ENCODE measurements around the gene TRAPPC2.
"Not testable (repeated sequence)": the region's sequence is repeated elsewhere in the genome, so short reads cannot be mapped to it uniquely, and the experiment has no call there.

Gene TRAPPC2

DNA sequence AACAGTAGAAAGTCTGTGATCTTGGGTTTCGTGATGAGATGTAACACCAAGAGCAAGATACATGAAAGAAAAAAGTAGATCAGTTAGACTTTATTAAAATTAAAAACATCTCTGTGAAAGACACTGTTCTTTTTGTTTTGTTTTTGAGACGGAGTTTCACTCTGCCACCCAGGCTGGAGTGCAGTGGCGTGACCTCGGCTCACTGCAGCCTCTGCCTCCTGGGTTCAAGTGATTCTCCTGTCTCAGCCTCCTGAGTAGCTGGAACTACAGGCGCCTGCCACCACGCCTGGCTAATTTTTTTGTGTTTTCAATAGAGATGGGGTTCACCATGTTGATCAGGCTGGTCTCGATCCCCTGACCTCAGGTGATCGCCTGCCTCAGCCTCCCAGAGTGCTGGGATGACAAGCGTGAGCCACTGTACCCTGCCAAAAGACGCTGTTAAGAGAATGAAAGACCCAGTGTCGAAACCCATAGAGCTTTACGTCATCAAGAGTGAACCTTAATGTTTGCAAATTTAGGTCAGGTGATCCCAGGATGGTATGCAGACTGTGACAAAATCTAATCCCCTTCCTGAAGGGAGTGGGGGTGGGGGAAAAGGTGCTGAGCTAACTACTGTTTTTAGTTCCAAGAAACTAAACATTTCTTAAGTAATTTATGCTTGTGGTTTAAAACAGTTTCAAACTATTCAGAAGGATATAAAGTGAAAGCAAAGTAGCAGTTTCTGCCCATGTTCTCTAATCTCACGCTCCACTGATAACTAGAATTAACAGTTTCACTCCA lies 8.2 kb upstream of the TRAPPC2 start:
- DNase-seq: no peak

DNA sequence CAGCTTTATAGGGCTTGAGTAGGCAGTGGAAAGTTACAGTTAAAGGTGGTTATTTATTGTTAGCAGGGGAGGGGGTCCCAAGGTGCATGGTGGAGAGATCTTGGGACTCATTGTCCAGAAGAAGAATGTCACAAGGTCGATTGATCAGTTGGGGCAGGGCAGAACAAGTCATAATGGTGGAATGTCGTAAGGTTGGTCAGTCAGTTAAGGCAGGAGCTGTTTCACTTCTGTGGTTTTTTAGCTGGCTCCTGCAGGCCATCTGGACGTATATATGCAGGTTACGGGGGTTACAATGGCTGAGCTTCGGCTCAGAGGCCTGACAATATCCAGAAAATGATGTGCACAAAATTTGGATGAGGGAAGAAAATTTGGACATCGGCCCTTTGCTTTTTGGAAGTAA lies 7.3 kb upstream of the TRAPPC2 start:
- no peak for DNase-seq

DNA sequence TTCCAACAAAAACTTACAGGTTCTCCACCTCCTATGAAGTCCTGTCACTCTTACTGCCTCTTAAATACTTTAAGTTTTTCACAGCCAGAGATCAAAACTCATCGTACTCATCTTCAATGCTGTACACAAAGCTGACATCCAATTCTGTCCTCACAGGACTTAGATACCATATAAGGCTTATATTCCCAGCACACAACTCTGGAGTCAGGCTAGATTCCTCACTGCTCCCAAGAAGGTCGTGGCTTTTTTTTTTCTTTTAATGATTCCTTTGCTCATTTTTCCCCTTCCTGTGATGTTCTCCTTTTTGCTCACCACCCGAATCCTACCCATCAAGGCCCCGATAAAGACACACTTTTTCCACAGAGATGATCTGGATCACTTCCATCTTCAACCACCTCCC lies 914 bp downstream of the TRAPPC2 start:
- no peak for DNase-seq

DNA sequence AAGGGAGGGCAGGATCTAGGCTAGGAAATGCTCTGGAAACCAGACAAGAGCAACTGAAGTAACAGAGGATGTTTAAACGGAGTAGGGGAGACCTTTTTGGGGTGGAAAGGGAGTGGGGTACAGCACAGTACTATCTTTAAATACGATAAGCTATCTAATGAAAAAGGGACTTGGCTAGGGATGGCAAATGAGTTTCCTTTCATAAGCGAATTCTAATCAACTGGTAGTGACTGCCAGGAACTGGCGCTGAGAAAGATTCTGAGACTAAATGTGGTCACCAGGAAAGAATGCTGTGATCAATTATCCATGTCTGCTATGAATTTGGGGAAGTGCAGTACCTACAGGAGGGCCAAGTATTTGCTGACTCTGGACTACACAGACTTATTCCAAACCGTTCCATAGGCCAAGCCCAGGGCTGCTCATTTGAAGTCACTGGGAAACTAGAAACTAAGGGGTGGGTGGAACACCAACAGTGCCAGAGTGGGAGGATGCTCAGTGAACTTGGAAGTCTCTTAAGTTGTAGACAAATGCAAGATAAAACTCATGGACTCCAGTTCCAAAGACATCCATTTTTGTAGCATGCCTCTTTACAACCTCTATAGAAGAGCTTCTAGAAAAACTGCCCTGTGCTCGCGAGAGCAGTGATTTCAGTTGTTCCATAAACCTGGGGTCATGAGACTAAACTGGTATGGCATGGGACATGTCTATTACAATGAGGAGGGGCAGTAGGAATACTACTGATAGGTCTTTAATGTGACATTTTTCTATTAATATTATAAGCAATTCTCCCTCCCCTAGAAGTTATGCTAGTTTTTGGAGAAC lies 2.0 kb downstream of the TRAPPC2 start:
- DNase-seq: no peak

DNA sequence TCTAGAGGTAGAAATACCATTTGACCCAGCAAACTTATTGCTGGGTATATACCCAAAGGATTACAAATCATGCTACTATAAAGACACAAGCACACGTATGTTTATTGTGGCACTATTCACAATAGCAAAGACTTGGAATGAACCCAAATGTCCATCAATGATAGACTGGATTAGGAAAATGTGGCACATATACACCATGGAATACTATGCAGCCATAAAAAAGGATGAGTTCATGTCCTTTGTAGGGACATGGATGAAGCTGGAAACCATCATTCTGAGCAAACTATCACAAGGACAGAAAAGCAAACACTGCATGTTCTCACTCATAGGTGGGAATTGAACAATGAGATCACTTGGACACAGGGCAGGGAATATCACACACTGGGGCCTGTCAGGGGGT lies 3.9 kb downstream of the TRAPPC2 start:
- not testable (repeated sequence) for DNase-seq

DNA sequence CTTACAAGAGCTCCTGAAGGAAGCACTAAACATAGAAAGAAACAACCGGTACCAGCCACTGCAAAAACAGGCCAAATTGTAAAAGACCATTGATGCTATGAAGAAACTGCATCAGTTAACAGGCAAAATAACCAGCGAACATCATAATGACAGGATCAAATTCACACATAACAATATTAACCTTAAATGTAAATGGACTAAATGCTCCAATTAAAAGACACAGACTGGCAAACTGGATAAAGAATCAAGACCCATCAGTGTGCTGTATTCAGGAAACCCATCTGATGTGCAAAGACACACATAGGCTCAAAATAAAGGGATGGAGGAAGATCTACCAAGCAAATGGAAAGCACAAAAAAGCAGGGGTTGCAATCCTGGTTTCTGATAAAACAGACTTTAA lies 7.8 kb downstream of the TRAPPC2 start:
- not testable (repeated sequence) for DNase-seq

- DNase-seq: not testable (repeated sequence)
These were observed 9.5 kb downstream of the TRAPPC2 start for GRCh38 chrX:13724878-13725277.

DNA sequence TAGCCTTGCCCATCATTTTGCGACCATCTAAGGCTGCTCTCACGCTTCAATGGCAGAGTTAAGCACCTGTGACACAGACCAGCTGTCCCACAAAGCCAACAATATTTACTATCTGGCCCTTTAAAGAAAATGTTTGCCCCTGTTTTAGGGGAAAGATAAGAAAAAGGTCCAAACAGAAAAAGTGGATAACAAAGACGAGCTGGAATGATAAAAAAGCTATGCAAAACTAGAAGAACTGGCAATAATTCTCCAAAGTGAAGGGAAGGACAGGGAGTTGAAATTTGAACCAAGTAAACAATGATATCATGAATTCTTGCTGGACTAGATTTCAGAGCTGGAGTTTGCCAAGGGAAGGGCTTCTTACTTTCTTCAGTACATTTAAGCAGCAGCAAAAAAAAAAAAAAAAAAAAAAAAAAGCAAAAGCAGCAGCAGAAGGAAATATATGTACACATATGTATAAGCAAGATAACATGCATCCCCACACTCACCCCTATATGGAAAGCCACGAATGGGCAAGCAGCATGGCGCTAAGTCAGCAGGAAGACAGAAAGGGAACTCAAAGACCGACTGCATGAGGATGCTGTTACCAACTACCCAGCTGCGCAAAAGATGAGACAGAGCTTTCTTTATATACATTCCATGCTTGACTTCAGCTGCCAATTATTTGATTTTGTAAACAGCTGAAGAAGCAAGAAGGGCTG lies 12.5 kb downstream of the TRAPPC2 start:
- no peak for DNase-seq

DNA sequence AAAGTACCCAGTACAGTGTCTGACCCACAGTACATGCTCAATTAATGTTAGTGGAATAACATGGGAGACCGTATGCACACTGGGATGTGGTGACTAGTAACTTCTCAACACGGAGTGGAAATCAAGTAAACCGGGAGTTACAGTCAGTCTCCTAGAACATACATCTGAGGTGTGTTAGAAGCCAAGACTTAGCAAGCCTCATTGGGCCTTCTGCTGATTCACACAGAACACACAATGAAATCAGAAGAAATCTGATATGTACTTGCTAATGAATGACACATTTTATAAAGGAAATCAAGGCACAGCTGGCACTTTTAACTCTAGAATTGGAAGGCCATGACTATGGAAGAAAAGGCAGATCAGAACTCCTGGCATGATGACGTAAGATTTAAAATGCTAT lies 13.0 kb downstream of the TRAPPC2 start:
- DNase-seq: no peak

- no peak for DNase-seq
These were observed 15.1 kb downstream of the TRAPPC2 start for GRCh38 chrX:13719192-13719856.

GRCh38 chrX:13717700-13718472 lies 16.5 kb downstream of the TRAPPC2 start:
- no peak for DNase-seq

- DNase-seq: no peak
These were observed 17.5 kb downstream of the TRAPPC2 start for GRCh38 chrX:13716905-13717304.

- DNase-seq: no peak
These were observed 18.0 kb downstream of the TRAPPC2 start for GRCh38 chrX:13716455-13716854.

DNA sequence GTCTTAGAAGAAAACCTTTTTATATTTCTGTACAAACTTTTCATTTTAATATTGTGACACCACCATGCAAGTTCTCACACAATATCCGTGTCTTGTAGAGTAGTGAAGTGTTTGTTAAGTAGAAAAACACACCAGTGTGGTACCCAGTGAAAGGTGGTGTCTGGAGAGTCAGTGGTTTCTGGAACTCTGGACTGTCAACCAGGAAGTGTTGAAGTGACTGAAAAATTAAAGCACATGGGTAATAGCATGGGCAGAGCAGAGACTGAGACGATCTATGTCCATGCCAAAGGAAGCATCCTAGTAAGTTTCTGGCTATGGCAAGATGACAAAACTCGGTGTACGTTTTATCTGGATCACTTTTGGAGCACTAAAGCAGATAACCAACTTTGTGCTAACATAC lies 23.3 kb downstream of the TRAPPC2 start:
- DNase-seq: no peak

DNA sequence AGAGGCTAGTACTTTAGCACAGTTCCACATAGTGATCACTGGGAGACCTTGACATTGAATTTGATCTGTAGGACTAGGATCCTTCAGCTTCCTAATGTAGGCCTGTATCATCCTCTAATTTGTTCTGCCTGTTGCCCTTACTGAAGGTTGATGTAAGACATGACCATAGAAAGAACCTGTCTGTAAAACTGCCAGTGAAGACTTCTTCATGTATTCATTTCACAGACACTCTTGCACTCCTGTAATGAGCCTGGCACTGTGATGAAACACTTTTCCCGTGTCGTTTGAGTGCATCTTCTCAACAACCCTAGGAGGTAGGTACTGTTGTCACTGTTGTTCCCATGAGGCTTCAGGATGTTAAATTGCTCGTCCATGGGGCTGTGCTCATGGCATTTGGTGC lies 30.8 kb downstream of the TRAPPC2 start:
- no peak for DNase-seq

GRCh38 chrX:13703135-13703534 lies 31.3 kb downstream of the TRAPPC2 start:
- no peak for DNase-seq

- no peak for DNase-seq
These were observed 32.2 kb downstream of the TRAPPC2 start for GRCh38 chrX:13702111-13702789.

DNA sequence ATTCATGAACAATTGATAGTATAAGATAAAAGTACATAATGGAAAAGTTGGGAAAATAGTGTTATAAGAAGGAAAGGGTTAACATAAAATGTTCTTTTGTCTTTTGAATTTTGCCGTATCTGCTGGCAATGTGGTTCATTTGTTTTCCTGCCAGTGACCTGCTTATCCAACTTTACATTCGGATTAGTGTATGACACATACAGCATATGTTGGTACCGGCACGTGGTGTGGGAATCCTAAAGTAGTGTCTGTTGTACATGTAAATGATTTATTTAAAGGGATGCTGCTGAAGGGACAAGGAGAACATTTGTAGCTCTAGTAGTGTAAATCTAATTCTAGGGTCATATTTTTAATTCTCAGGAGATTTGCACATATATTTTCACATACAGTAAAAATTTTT lies 34.0 kb downstream of the TRAPPC2 start:
- no peak for DNase-seq

DNA sequence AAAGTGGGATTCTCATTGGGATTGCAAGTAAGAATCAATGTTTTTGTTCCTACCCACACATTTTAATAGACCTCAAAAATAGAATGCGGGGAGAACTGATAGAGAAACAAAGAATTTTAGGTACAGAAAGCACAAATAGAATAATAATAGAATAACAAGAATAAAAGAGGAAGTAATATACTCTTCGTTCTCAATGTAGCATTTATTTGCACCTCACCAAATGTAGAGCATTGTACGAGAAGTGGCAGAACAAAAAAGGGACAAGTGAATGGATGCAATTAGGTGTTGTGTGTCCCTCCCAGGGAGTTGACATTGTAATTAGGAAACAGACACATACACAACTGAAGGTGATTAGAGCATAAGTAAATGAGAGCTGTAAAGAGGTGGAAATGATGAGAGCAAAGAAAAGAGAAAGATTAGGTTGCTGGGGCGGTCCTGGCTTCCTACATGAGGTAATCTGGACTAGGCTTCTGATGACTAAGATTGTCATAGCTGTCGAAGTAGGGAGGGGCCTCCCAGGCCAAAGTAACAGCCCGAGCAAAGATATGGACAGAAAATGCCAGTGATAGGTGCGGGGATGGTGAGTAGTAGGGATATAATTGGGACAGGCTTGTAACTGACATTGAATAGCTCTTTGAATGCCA lies 35.1 kb downstream of the TRAPPC2 start:
- DNase-seq: no peak

DNA sequence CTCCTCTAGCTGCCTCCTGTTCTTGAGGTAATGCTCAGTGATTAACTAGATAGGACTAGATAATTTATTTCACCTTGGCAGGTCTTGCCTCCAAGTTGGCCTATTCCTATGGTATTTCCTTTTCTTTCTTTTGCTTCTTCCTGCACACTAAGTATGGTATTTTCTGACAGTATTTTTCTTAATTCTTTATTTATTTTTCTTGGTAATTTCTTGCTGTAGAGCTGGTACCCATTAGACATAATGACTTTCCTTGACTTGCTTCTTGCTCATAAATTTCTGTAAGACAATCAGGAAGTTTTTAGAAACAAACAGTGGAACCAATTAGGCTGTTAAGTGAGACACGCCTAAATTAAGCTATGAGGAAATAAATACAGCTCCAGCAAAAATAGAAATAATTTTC lies 36.0 kb downstream of the TRAPPC2 start:
- DNase-seq: no peak

GRCh38 chrX:13697976-13698375 lies 36.4 kb downstream of the TRAPPC2 start:
- DNase-seq: no peak
